ENCODE data around the gene MRPS31.
"Not testable (repeated sequence)": the region's sequence is repeated elsewhere in the genome, so short reads cannot be mapped to it uniquely, and the experiment has no call there.

Gene MRPS31

DNA sequence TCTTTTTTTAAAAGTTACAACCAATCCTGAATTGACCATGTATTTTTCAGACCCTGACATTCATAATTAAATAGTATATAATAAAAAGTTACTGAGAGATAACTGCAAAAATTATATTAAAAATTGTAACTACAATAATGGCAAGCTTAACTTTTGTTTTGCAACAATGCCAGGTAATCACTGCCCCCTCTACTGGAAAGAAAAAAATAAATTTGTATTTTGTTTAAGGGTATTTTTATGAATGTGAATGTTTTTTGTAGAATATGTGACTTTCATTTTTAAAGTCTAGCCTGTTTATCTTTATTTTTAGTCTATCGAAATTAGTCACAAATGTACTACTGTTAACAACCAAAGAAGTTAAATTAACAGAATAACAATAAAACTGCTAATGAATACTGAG lies 21.7 kb downstream of the MRPS31 start:
- POLR2A ChIA-PET, result no interaction called here
- CTCF ChIA-PET, result interaction anchor here (1.0 to 1.4 kb wide), 2 partner anchors 81 to 303 kb away, joined by 3 to 4 read pairs; no protein-coding TSS in a partner anchor

GRCh38 chr13:40735232-40735548 lies 35.8 kb downstream of the MRPS31 start:
- CTCF ChIA-PET; POLR2A ChIA-PET; DNase-seq (ENCODE audit: extremely low spot score): not testable (repeated sequence)

More for the DNA sequence above, 21.7 kb downstream of the MRPS31 start:
- DNase-seq (ENCODE audit: extremely low spot score), result no peak
- TF ChIP-seq CTCF (IDR thresholded peaks at IDR 0.05; ENCODE audit: control extremely low read depth, extremely low read depth, low read depth, missing control alignments), result no peak

DNA sequence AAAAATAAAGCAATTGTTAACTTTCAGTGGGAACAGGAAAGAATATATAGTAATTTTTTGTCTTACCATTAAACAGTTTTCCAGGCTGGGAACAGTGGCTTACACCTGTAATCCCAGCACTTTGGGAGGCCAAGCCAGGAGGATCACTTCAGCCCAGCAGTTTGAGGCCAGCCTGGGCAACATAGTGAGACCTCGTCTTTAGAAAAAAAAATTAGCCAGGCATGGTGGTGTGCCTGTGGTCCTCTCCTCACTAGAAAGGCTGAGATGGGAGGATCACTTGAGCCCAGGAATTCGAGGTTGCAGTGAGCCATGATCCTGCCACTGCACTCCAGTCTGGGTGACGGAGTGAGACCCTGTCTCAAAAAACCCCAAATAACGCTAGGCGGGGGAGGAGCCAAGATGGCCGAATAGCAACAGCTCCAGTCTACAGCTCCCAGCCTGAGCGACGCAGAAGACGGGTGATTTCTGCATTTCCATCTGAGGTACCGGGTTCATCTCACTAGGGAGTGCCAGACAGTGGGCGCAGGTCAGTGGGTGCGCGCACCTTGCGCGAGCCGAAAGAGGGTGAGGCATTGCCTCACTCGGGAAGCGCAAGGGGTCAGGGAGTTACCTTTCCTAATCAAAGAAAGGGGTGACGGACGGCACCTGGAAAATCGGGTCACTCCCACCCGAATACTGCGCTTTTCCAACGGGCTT lies 36.3 kb downstream of the MRPS31 start:
- CTCF ChIA-PET; POLR2A ChIA-PET; DNase-seq (ENCODE audit: extremely low spot score): not testable (repeated sequence)

DNA sequence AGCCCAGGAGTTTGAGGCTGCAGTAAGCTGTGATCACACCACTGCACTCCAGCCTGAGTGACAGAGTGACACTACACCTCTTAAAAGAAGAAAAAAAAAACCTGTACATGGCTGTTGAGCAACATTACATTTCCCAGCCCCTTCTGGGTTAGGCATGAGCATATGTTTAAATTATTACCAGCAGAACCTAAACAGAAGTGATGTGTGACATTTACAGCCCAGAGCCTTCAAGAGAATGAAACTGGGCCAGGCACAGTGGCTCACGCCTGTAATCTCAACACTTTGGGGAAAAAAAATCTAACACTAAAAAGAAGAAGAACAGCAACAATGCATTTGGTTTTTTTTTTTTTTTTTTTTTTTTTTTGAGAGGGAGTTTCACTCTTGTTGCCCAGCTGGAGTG lies 38.3 kb downstream of the MRPS31 start:
- ChIA-PET CTCF (no interaction called here), POLR2A (interaction anchor here (0.6 kb wide), 1 partner anchor 526 kb away, joined by 5 read pairs; no protein-coding TSS in a partner anchor)
- no peak for TF ChIP-seq CTCF (IDR thresholded peaks at IDR 0.05; ENCODE audit: control extremely low read depth, extremely low read depth, low read depth, missing control alignments)
- no peak for DNase-seq (ENCODE audit: extremely low spot score)

DNA sequence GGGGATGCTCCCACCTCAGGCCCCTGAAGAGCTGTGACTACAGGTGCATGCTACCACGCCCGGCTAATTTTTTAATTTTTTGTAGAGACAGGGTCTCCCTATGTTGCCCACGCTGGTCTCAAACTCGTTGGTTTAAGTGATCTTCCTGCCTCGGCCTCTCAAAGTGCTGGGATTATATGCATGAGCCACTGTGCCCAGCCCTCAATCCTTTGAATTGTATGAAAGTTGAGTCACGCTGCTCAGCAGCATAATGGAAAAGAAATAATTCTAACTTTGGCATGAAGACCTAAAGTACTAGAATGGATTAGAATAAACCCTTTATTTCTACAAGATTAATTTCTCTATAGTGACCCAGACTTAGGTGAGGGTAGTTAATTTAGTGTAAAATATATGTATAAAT lies 42.4 kb downstream of the MRPS31 start:
- POLR2A ChIA-PET, result no interaction called here
- CTCF ChIA-PET, result interaction anchor here (1.3 kb wide), 1 partner anchor 46 kb away, joined by 4 read pairs; no protein-coding TSS in a partner anchor
- DNase-seq (ENCODE audit: extremely low spot score), result no peak
- TF ChIP-seq CTCF (IDR thresholded peaks at IDR 0.05; ENCODE audit: control extremely low read depth, extremely low read depth, low read depth, missing control alignments), result no peak

GRCh38 chr13:40714433-40714832 lies 56.6 kb downstream of the MRPS31 start:
- POLR2A ChIA-PET; DNase-seq (ENCODE audit: extremely low spot score): not testable (repeated sequence)
- CTCF ChIA-PET, result interaction anchor here (1.2 kb wide), 1 partner anchor 10 kb away, joined by 3 read pairs; no protein-coding TSS in a partner anchor

- CTCF ChIA-PET, result interaction anchor here (0.8 to 1.2 kb wide), 3 partner anchors 24 to 38 kb away, joined by 3 read pairs; no protein-coding TSS in a partner anchor
- DNase-seq (ENCODE audit: extremely low spot score), result no peak
- no peak for TF ChIP-seq CTCF (IDR thresholded peaks at IDR 0.05; ENCODE audit: control extremely low read depth, extremely low read depth, low read depth, missing control alignments)
Measured at GRCh38 chr13:40706439-40706838, 64.6 kb downstream of the MRPS31 start.

GRCh38 chr13:40697711-40698110 lies 73.3 kb downstream of the MRPS31 start:
- CTCF ChIA-PET, result interaction anchor here (0.8 to 2.4 kb wide), 2 partner anchors 15 to 29 kb away, joined by 3 to 8 read pairs; no protein-coding TSS in a partner anchor
- POLR2A ChIA-PET, result no interaction called here
- TF ChIP-seq CTCF (IDR thresholded peaks at IDR 0.05; ENCODE audit: control extremely low read depth, extremely low read depth, low read depth, missing control alignments), result no peak

More at GRCh38 chr13:40706439-40706838, 64.6 kb downstream of the MRPS31 start:
- POLR2A ChIA-PET, result no interaction called here

More at GRCh38 chr13:40697711-40698110, 73.3 kb downstream of the MRPS31 start:
- no peak for DNase-seq (ENCODE audit: extremely low spot score)

All from GM10248 (cell line).